Neural progenitor cell (in vitro differentiated cells): ENCODE data around the gene CLPTM1.

Experiments
- CTCF ChIP-seq: fragments of 200-600 bp; sonication (generic); IDR thresholded peaks from 2 replicates; pipeline ENCODE4 v1.5.1; 2017; ENCODE audit warnings: antibody characterized with exemption, mild to moderate bottlenecking
- EZH2 ChIP-seq: fragments of 200-600 bp; sonication (generic); IDR thresholded peaks from 2 replicates; pipeline ENCODE4 v1.6.1; 2017; ENCODE audit warnings: antibody characterized with exemption, mild to moderate bottlenecking, moderate library complexity
- EZH2phosphoT487 ChIP-seq: fragments of 200-600 bp; sonication (generic); IDR thresholded peaks from 2 replicates; pipeline ENCODE4 v1.6.1; 2017; ENCODE audit warnings: antibody characterized with exemption

GRCh38 chr19:44960906-44961728, 5.9 kb downstream of the CLPTM1 start:
- TF ChIP-seq CTCF (no peak), EZH2phosphoT487 (no peak), EZH2 (no peak)
